Astrocyte (in vitro differentiated cells and primary cell): ENCODE data around the gene CLDN18. TPM values are rescaled to one million over a fixed set of nuclear protein-coding genes. Genes with fewer than 3 reads are reported as not detected.

Source experiments
- DNase-seq: peaks from one replicate; pipeline ENCODE4 v3.0.0-alpha.2; 2010; ENCODE audit warnings: low read depth
- FAIRE-seq: peaks from 2 replicates; lab custom pipeline; 2011; peaks lifted over from hg19 to GRCh38; lab: Jason Lieb, UNC
- H2AFZ ChIP-seq: 2 replicates; pipeline ENCODE4 v1.6.0; 2012; ENCODE audit warnings: low read depth, low read length, inconsistent platforms
- H3K27ac ChIP-seq: 2 replicates; pipeline ENCODE4 v1.5.1; 2011; ENCODE audit warnings: low read depth, low read length, inconsistent platforms
- H3K27me3 ChIP-seq: 2 replicates; pipeline ENCODE4 v1.6.0; 2011; ENCODE audit warnings: low read length, inconsistent platforms; ENCODE audit not compliant: insufficient read depth
- H3K36me3 ChIP-seq: 2 replicates; pipeline ENCODE4 v1.5.1; 2011; ENCODE audit warnings: low read length, inconsistent platforms; ENCODE audit not compliant: insufficient read depth
- H3K4me1 ChIP-seq: 2 replicates; pipeline ENCODE4 v1.5.1; 2011; ENCODE audit warnings: low read length, inconsistent platforms; ENCODE audit not compliant: insufficient read depth
- H3K4me2 ChIP-seq: 2 replicates; pipeline ENCODE4 v1.6.0; 2012; ENCODE audit warnings: low read length, inconsistent platforms
- H3K4me3 ChIP-seq: 2 replicates; pipeline ENCODE4 v1.5.1; 2011; ENCODE audit warnings: low read depth, mild to moderate bottlenecking, low read length, inconsistent platforms; ENCODE audit not compliant: insufficient read depth
- H3K79me2 ChIP-seq: 2 replicates; pipeline ENCODE4 v1.6.0; 2012; ENCODE audit warnings: mild to moderate bottlenecking, low read length, inconsistent platforms; ENCODE audit not compliant: insufficient read depth
- H3K9ac ChIP-seq: 2 replicates; pipeline ENCODE4 v1.6.0; 2012; ENCODE audit warnings: mild to moderate bottlenecking, low read length, inconsistent platforms
- H3K9me3 ChIP-seq: 2 replicates; pipeline ENCODE4 v1.5.1; 2012; ENCODE audit warnings: low read depth, mild to moderate bottlenecking, low read length, inconsistent platforms; ENCODE audit not compliant: insufficient read depth
- H4K20me1 ChIP-seq: 2 replicates; pipeline ENCODE4 v1.6.0; 2012; ENCODE audit warnings: low read length, inconsistent platforms; ENCODE audit not compliant: insufficient read depth
- H3K27ac Mint-ChIP-seq: one replicate; pipeline ENCODE4 v1.8.0; 2021; ENCODE audit warnings: mild to moderate bottlenecking, mixed read lengths; ENCODE audit not compliant: unreplicated experiment
- H3K27me3 Mint-ChIP-seq: one replicate; pipeline ENCODE4 v1.8.0; 2021; ENCODE audit warnings: low read depth, mixed read lengths; ENCODE audit not compliant: unreplicated experiment
- H3K36me3 Mint-ChIP-seq: one replicate; pipeline ENCODE4 v1.8.0; 2021; ENCODE audit warnings: low read depth, mixed read lengths; ENCODE audit not compliant: unreplicated experiment
- H3K4me1 Mint-ChIP-seq: one replicate; pipeline ENCODE4 v1.8.0; 2021; ENCODE audit warnings: low read depth, mixed read lengths; ENCODE audit not compliant: unreplicated experiment
- H3K4me3 Mint-ChIP-seq: one replicate; pipeline ENCODE4 v1.8.0; 2021; ENCODE audit warnings: mild to moderate bottlenecking, moderate library complexity, mixed read lengths; ENCODE audit not compliant: unreplicated experiment
- H3K9me3 Mint-ChIP-seq: one replicate; pipeline ENCODE4 v1.8.0; 2021; ENCODE audit warnings: mild to moderate bottlenecking, mixed read lengths; ENCODE audit not compliant: unreplicated experiment
- EZH2 ChIP-seq: IDR thresholded peaks from 2 replicates; pipeline ENCODE4 v1.6.1; 2012; ENCODE audit warnings: mild to moderate bottlenecking, low read length, inconsistent platforms; ENCODE audit not compliant: insufficient read depth
- total RNA-seq: library from RNA; stranded (reverse); gene quantifications from 2 replicates; pipeline ENCODE4 v1.2.1, GENCODE V29; 2021
- TF ChIP-seq, protein P1 (sequence below): IDR thresholded peaks from 2 replicates; pipeline ENCODE4 v1.5.1; 2011; ENCODE audit warnings: low read depth, mild to moderate bottlenecking, inconsistent platforms, low read length, moderate library complexity; ENCODE audit not compliant: insufficient read depth

The CLDN18 gene
- total RNA-seq, 1 donor from 2014 or later = not detected

DNA sequence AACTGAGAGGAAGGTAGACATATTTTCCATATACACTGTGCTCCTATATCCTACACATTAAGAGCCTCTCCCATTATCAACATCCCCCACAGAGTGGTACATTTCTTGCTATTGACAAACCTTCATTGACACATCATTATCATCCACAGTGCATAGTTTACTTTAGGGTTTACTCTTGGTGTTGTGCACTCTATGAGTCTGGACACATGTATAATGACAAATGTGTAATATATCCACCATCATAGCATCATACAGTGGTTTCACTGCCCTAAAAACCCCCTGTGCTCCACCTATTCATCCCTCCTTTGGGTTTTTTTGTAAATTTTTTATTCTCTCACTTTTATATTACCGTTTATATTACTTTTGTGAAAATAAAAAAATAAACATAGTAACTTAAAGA is 22.2 kb upstream of the CLDN18 start:
- no peak for FAIRE-seq
- H3K9me3 Mint-ChIP-seq = no peaks in the 10 kb centered on the region

DNA sequence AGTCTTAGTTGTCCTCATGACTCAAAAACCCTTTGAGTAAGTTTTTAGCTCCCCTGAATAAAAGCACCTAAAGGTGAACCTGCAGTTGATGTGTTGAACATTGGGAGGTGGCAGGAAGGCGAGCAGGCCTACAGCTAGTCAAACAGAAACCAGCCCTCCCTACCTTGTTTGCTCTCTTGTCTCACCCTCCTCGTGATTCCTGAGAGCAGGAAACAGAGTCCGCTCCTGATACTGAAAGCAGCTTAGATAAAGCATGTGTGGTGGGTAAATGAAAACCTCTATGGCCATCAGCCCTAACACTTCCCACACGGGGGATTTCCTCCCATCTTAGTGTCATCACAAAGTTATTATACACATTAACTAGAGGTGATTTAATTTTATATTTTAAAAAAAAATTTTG is 21.8 kb upstream of the CLDN18 start:
- TF ChIP-seq EZH2 = no peak
- TF ChIP-seq, protein P1, sequence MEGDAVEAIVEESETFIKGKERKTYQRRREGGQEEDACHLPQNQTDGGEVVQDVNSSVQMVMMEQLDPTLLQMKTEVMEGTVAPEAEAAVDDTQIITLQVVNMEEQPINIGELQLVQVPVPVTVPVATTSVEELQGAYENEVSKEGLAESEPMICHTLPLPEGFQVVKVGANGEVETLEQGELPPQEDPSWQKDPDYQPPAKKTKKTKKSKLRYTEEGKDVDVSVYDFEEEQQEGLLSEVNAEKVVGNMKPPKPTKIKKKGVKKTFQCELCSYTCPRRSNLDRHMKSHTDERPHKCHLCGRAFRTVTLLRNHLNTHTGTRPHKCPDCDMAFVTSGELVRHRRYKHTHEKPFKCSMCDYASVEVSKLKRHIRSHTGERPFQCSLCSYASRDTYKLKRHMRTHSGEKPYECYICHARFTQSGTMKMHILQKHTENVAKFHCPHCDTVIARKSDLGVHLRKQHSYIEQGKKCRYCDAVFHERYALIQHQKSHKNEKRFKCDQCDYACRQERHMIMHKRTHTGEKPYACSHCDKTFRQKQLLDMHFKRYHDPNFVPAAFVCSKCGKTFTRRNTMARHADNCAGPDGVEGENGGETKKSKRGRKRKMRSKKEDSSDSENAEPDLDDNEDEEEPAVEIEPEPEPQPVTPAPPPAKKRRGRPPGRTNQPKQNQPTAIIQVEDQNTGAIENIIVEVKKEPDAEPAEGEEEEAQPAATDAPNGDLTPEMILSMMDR = no peak
- H3K36me3 ChIP-seq = no peaks in the 10 kb centered on the region
- H3K9me3 ChIP-seq = no peaks in the 10 kb centered on the region
- H3K27ac ChIP-seq = no peak overlapping the region
- Mint-ChIP-seq H3K4me1 (peaks cover 8% of the 10 kb centered on the region), H3K4me3 (no peak overlapping the region), H3K36me3 (no peaks in the 10 kb centered on the region), H3K27ac (no peak overlapping the region), H3K27me3 (peaks cover 2% of the 10 kb centered on the region), H3K9me3 (no peaks in the 10 kb centered on the region)
- H3K27me3 ChIP-seq = no peaks in the 10 kb centered on the region
- H4K20me1 ChIP-seq = no peaks in the 10 kb centered on the region
- H3K79me2 ChIP-seq = no peaks in the 10 kb centered on the region
- no peak overlapping the region for H3K4me2 ChIP-seq
- H3K4me1 ChIP-seq = no peaks in the 10 kb centered on the region
- no peak overlapping the region for H2AFZ ChIP-seq
- H3K9ac ChIP-seq = no peak overlapping the region
- FAIRE-seq = no peak
- DNase-seq = no peak
- H3K4me3 ChIP-seq = no peak overlapping the region

More for the DNA sequence above, 22.2 kb upstream of the CLDN18 start:
- H3K4me1 Mint-ChIP-seq = peaks cover 5% of the 10 kb centered on the region
- Histone ChIP-seq H3K27me3 (no peaks in the 10 kb centered on the region), H3K4me1 (no peaks in the 10 kb centered on the region), H3K4me3 (no peak overlapping the region), H3K9me3 (no peaks in the 10 kb centered on the region), H3K27ac (no peak overlapping the region), H3K79me2 (no peaks in the 10 kb centered on the region), H2AFZ (no peak overlapping the region), H3K9ac (no peak overlapping the region), H3K36me3 (no peaks in the 10 kb centered on the region), H4K20me1 (no peaks in the 10 kb centered on the region), H3K4me2 (no peak overlapping the region)
- no peak for DNase-seq
- peaks cover 2% of the 10 kb centered on the region for H3K27me3 Mint-ChIP-seq
- no peak overlapping the region for H3K4me3 Mint-ChIP-seq
- H3K27ac Mint-ChIP-seq = no peak overlapping the region
- H3K36me3 Mint-ChIP-seq = no peaks in the 10 kb centered on the region
- TF ChIP-seq EZH2 = no peak
- TF ChIP-seq, protein P1 = no peak

DNA sequence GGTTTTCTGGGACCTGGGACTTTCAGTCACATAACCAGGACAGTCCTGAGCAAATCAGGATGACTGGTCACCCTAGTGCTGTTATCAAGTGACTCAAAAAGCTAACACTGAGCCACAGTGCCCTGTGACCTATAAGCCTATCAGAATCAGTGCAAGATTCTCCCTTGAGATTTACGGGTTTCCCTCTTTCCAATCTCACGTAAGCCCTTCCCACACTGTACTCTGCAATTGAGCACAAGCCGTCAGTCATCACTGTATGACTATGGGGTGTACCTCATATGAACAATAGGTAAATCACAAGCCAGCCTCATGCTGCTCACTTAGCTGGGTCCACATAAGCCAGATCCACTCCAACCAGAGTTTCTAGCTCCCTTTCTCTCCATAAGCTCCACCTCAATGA is 21.0 kb upstream of the CLDN18 start:
- no peak overlapping the region for H3K27ac ChIP-seq
- Mint-ChIP-seq H3K9me3 (no peaks in the 10 kb centered on the region), H3K27me3 (no peaks in the 10 kb centered on the region), H3K4me1 (peaks cover 8% of the 10 kb centered on the region), H3K36me3 (no peaks in the 10 kb centered on the region), H3K4me3 (no peak overlapping the region), H3K27ac (no peak overlapping the region)
- H3K4me1 ChIP-seq = no peaks in the 10 kb centered on the region
- no peaks in the 10 kb centered on the region for H3K36me3 ChIP-seq
- no peak overlapping the region for H3K4me3 ChIP-seq
- H3K9ac ChIP-seq = no peak overlapping the region
- DNase-seq (no peak), FAIRE-seq (no peak)
- no peak overlapping the region for H3K4me2 ChIP-seq
- H2AFZ ChIP-seq = no peak overlapping the region
- no peaks in the 10 kb centered on the region for H4K20me1 ChIP-seq
- no peaks in the 10 kb centered on the region for H3K9me3 ChIP-seq
- TF ChIP-seq EZH2 = no peak
- TF ChIP-seq, protein P1 = no peak
- H3K27me3 ChIP-seq = no peaks in the 10 kb centered on the region
- H3K79me2 ChIP-seq = no peaks in the 10 kb centered on the region
